Measurements from ENCODE around the gene HEBP1.

HEBP1 gene

DNA sequence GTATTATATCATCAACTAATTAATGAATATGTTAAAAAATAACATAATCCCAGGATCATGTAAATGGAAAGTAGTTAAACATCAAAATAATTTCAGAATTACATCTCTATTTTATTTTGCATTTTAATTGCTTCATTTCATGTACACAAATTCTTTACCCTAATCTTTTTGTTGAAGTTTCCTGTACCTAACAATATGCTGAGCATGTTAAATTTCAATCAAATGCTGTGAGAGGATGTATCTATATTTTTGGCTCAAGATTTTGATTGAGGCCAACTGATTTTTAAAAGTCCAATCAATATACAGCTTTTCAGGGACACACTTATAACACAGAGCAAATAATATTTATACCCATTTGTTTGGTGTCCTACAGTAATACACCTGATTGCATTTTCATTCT, 54.5 kb downstream of the HEBP1 start:
- Histone ChIP-seq H3K4me1 (no peaks in the 10 kb centered on the region), H3K4me3 (no peak overlapping the region), H3K27me3 (ENCODE audit: low read depth) (peaks cover 3% of the 10 kb centered on the region; the same call in 1 of the 2 replicates), H3K9me3 (no peaks in the 10 kb centered on the region), H3K36me3 (replicated peaks) (no peaks in the 10 kb centered on the region)
- DNase-seq (ENCODE audit: low spot score in 2 of 2): no peak
- in situ Hi-C loops (cut with MboI; ENCODE audit: low sequenced_read_pairs): no loop called here

DNA sequence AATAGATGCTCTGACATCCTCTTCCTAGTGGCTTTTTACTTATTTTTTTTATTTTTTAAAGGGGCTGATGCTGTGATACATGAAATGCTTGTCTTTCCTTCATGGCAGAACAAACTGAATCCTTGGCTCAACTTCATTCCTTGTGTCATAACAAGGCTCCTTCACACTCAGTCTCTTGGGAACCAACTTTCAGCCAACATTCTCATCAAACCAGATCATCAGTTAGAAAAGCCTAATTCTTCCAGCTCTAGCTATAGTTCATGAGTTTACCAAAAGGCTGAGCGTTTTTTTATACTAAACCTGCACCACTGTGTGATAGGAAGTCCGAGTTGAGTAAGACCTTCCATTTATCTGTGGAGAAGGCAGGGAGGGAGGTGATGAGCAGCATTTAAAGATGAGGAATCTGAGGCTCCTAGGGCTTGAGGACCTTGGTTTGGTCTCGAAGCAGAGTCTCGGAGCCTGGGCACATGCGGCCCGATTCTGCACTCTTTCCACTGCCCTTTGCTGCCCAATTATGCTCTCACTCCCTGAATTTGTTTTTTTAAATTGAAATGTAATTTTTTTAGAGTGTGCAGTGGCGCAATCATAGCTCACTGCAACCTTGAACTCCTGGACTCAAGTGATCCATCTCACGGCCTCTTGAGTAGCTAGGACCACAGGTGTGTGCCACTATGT, 56.3 kb downstream of the HEBP1 start:
- H3K4me1 ChIP-seq: no peaks in the 10 kb centered on the region
- H3K9me3 ChIP-seq: no peaks in the 10 kb centered on the region
- H3K4me3 ChIP-seq: no peak overlapping the region
- in situ Hi-C loops (cut with MboI; ENCODE audit: low sequenced_read_pairs): no loop called here
- no peak for DNase-seq (ENCODE audit: low spot score in 2 of 2)
- no peaks in the 10 kb centered on the region for H3K36me3 ChIP-seq (replicated peaks)
- H3K27me3 ChIP-seq (ENCODE audit: low read depth): peaks cover 3% of the 10 kb centered on the region; the same call in 1 of the 2 replicates

GRCh38 chr12:12941450-12942350, 58.4 kb downstream of the HEBP1 start:
- no peaks in the 10 kb centered on the region for H3K9me3 ChIP-seq
- DNase-seq (ENCODE audit: low spot score in 2 of 2): no peak
- no peak overlapping the region for H3K4me3 ChIP-seq
- in situ Hi-C loops (cut with MboI; ENCODE audit: low sequenced_read_pairs): no loop called here
- H3K27me3 ChIP-seq (ENCODE audit: low read depth): peaks cover 3% of the 10 kb centered on the region; the same call in 1 of the 2 replicates
- H3K36me3 ChIP-seq (replicated peaks): no peaks in the 10 kb centered on the region
- H3K4me1 ChIP-seq: no peaks in the 10 kb centered on the region

DNA sequence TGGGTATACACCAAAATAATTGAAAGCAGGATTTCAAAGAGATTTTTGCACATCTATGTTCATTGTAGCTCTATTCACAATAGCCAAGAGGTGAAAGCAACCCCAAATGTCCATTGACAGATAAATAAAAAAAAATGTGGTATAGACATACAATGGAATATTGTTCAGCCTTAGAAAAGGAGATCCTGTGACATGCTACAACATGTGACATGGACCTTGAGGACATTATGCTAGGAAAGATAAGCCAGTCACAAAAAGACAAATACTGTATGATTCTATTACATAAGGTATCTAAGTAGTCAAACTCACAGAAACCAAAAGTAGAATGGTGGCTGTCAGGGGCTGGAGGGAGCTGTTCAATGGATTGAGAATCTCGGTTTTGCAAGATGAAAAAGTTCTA, 60.2 kb downstream of the HEBP1 start:
- DNase-seq (ENCODE audit: low spot score in 2 of 2): no peak
- no peaks in the 10 kb centered on the region for H3K36me3 ChIP-seq (replicated peaks)
- H3K4me3 ChIP-seq: no peak overlapping the region
- in situ Hi-C loops (cut with MboI; ENCODE audit: low sequenced_read_pairs): no loop called here
- no peaks in the 10 kb centered on the region for H3K9me3 ChIP-seq
- H3K27me3 ChIP-seq (ENCODE audit: low read depth): no peaks in the 10 kb centered on the region
- H3K4me1 ChIP-seq: no peaks in the 10 kb centered on the region

DNA sequence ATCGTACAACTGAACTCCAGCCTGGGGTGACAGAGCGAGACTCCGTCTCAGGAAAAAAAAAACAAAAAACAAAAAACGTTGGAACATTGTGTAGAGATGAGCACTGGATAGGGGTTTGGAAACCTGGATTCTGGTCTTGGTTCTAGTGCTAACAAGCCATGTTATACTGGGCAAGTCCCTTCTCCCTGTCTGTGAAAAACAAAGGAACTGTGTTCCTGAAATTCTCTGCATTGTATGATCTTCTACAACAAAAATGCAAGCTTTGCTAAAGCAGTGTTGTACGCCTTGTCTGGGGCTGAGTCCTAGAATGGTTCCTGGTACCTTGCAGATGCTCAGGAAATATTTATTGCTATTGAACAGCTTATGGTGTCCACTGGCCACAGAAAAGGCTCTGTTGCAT, 61.5 kb downstream of the HEBP1 start:
- Histone ChIP-seq H3K9me3 (no peaks in the 10 kb centered on the region), H3K4me1 (no peaks in the 10 kb centered on the region), H3K4me3 (no peak overlapping the region), H3K27me3 (ENCODE audit: low read depth) (no peaks in the 10 kb centered on the region), H3K36me3 (replicated peaks) (no peaks in the 10 kb centered on the region)
- DNase-seq (ENCODE audit: low spot score in 2 of 2): no peak
- in situ Hi-C loops (cut with MboI; ENCODE audit: low sequenced_read_pairs): no loop called here

- in situ Hi-C loops (cut with MboI; ENCODE audit: low sequenced_read_pairs): no loop called here
- Histone ChIP-seq H3K4me3 (no peak overlapping the region), H3K4me1 (no peaks in the 10 kb centered on the region), H3K9me3 (no peaks in the 10 kb centered on the region), H3K36me3 (replicated peaks) (no peaks in the 10 kb centered on the region), H3K27me3 (ENCODE audit: low read depth) (no peaks in the 10 kb centered on the region)
- DNase-seq (ENCODE audit: low spot score in 2 of 2): no peak
Measured at GRCh38 chr12:12936983-12937491, 63.0 kb downstream of the HEBP1 start.

DNA sequence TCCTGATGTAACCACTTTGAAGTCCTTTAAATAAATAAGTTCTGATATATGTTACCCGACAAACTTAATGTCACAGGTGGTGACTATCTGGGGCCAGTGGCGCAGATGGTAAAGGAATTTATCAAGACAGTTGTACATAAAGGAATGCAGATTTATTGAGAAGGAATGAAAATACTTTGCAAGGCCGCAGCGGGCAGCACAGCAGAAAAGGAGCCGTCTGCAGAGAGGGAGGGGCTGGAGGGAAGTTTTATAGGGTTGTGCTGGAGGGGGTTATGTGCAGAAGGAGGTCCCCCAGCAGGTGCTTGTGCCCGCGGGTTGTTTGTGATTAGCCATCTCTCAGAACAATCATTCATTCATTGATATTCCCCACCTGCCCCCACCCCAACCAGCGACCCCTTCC, 65.5 kb downstream of the HEBP1 start:
- no peaks in the 10 kb centered on the region for H3K4me1 ChIP-seq
- in situ Hi-C loops (cut with MboI; ENCODE audit: low sequenced_read_pairs): no loop called here
- no peak for DNase-seq (ENCODE audit: low spot score in 2 of 2)

DNA sequence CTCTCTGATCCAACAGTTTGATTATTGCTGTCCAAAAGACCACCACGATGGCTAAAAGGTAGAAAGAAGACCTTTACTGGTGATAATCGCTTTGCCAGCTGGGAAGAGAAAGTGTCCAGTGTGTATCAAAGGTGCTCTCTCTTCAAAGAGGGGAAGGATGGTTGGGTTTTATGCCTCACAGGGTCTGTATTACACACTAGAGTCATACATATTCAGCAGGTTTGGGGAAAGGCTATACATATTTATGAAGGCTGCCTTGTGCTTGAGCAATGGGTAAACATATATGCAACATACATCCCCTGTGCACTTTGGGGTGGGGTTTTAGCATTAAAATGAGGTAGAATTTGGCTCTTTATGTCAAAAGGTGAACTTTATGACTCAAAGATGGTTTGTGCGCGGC, 66.3 kb downstream of the HEBP1 start:
- Histone ChIP-seq H3K27me3 (ENCODE audit: low read depth) (no peaks in the 10 kb centered on the region), H3K36me3 (replicated peaks) (no peaks in the 10 kb centered on the region), H3K9me3 (no peaks in the 10 kb centered on the region), H3K4me1 (no peaks in the 10 kb centered on the region), H3K4me3 (no peak overlapping the region)
- DNase-seq (ENCODE audit: low spot score in 2 of 2): no peak
- in situ Hi-C loops (cut with MboI; ENCODE audit: low sequenced_read_pairs): no loop called here

More for the DNA sequence above, 65.5 kb downstream of the HEBP1 start:
- Histone ChIP-seq H3K4me3 (no peak overlapping the region), H3K9me3 (no peaks in the 10 kb centered on the region), H3K36me3 (replicated peaks) (no peaks in the 10 kb centered on the region), H3K27me3 (ENCODE audit: low read depth) (no peaks in the 10 kb centered on the region)

- Histone ChIP-seq H3K27me3 (ENCODE audit: low read depth) (no peaks in the 10 kb centered on the region), H3K9me3 (no peaks in the 10 kb centered on the region), H3K4me3 (no peak overlapping the region), H3K4me1 (peaks cover 1% of the 10 kb centered on the region), H3K36me3 (replicated peaks) (no peaks in the 10 kb centered on the region)
- in situ Hi-C loops (cut with MboI; ENCODE audit: low sequenced_read_pairs): no loop called here
- DNase-seq (ENCODE audit: low spot score in 2 of 2): no peak
Measured at GRCh38 chr12:12930633-12931219, 69.3 kb downstream of the HEBP1 start.

DNA sequence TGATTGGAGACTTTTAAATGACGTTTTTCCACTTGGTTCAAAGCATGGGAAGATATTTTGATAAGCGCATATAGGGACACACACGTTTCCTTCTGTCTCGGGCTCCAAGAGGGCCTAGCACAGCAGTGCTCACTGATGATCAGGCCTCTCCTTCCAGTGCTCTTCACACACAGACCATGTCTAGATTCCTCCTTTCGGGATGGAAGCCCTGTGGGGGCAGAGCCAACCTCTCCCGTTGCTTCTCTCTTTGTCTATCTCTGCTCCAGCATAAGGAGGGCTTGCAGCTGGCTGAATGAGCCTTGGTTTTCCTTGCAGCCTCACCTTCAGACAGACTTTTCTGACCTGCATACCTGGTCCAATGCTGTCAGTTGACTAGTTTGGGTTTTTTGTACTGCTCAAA, 70.4 kb downstream of the HEBP1 start:
- H3K36me3 ChIP-seq (replicated peaks): no peaks in the 10 kb centered on the region
- no peaks in the 10 kb centered on the region for H3K9me3 ChIP-seq
- DNase-seq (ENCODE audit: low spot score in 2 of 2): no peak
- in situ Hi-C loops (cut with MboI; ENCODE audit: low sequenced_read_pairs): no loop called here
- H3K4me3 ChIP-seq: no peak overlapping the region
- H3K27me3 ChIP-seq (ENCODE audit: low read depth): no peaks in the 10 kb centered on the region
- peaks cover 7% of the 10 kb centered on the region for H3K4me1 ChIP-seq

DNA sequence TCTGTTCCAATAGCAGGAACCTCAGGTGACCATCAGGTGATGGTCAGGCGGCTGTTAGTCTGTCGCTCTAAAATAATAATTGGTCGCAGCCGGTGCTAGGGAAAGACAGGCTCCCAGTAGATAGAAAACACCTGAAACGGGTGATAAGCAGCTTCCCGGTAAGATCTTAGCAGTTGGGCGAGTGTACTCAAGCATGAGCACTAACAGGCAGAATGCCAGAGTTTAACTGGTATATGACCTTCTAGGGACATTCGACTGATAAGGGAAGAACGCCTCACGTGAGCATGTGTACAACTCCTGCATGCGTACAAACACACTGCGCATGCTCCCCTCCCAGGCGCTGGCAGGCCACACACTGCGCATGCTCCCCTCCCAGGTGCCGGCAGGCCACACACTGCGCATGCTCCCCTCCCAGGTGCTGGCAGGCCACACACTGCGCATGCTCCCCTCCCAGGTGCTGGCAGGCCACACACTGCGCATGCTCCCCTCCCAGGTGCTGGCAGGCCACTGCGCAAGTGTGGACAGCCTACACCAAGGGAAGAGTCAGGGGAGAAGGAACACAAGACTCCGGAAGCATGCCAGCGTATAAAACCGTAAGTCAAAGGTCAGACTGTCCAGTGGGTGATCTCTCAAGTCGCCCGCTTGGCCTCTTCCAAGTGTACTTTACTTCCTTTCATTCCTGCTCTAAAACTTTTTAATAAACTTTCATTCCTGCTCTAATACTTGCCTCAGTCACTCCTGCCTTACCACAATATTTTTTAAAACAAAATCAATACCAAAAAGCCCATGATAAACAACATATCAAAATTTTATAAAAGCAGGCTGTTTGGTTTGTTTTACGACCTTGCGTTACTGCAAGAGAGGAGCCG, 72.6 kb downstream of the HEBP1 start:
- in situ Hi-C loops (cut with MboI; ENCODE audit: low sequenced_read_pairs): no loop called here

DNA sequence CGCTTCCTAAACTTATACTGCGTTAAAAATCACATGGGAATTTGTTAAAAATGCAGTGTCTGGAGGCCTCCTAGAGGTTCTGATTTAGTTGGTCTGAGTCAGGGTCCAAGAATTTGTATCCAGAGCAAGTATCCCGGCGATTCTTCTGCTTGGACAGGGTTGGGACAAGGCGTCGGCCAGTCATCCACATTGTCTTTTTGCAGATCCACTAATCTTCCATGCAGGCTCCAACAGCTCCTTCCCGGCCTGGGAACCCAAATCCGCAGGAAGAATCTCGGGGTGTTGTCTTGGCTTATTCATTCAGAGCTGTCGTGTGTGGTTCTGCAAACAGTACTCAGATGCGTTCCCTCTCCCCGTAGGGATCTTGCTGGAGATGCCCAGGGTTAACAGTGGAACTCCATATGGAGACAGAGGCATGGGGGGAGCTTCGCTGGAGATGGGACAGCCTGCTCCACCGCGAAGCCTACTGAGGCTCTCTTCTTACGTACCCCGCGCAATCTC, 73.4 kb downstream of the HEBP1 start:
- Histone ChIP-seq H3K36me3 (replicated peaks) (no peaks in the 10 kb centered on the region), H3K27me3 (ENCODE audit: low read depth) (no peaks in the 10 kb centered on the region), H3K4me3 (no peak overlapping the region), H3K9me3 (no peaks in the 10 kb centered on the region), H3K4me1 (peaks cover 7% of the 10 kb centered on the region)
- in situ Hi-C loops (cut with MboI; ENCODE audit: low sequenced_read_pairs): no loop called here
- DNase-seq (ENCODE audit: low spot score in 2 of 2): no peak

More for the DNA sequence above, 72.6 kb downstream of the HEBP1 start:
- Histone ChIP-seq H3K4me3 (no peak overlapping the region), H3K36me3 (replicated peaks) (no peaks in the 10 kb centered on the region), H3K27me3 (ENCODE audit: low read depth) (no peaks in the 10 kb centered on the region), H3K4me1 (peaks cover 7% of the 10 kb centered on the region), H3K9me3 (no peaks in the 10 kb centered on the region)
- DNase-seq (ENCODE audit: low spot score in 2 of 2): no peak

DNA sequence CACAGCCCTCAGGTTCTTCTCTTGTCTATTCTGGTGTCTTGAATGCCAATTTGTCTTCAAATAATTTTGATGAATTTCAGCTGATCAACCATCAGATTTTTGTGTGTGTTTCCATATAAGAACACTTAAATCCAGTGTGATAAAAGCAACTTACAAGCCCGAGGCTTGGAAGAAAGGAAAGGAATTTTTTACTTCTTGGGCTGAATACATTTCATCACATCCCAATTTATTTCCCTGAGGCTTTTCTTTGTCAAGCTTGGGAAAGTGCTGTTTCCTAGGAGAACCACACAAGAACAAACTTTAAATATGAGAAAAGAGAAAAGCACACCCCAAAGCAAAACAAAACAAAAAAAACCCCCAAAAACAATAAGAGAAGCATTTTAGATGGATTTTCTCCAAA, 74.7 kb downstream of the HEBP1 start:
- peaks cover 7% of the 10 kb centered on the region for H3K4me1 ChIP-seq
- no peak overlapping the region for H3K4me3 ChIP-seq
- in situ Hi-C loops (cut with MboI; ENCODE audit: low sequenced_read_pairs): no loop called here
- H3K9me3 ChIP-seq: no peaks in the 10 kb centered on the region
- no peaks in the 10 kb centered on the region for H3K36me3 ChIP-seq (replicated peaks)
- H3K27me3 ChIP-seq (ENCODE audit: low read depth): no peaks in the 10 kb centered on the region
- DNase-seq (ENCODE audit: low spot score in 2 of 2): peak in 1 of 2 experiments; percentile 23
